ENCODE measurements around the gene ATP13A2.

Gene ATP13A2

DNA sequence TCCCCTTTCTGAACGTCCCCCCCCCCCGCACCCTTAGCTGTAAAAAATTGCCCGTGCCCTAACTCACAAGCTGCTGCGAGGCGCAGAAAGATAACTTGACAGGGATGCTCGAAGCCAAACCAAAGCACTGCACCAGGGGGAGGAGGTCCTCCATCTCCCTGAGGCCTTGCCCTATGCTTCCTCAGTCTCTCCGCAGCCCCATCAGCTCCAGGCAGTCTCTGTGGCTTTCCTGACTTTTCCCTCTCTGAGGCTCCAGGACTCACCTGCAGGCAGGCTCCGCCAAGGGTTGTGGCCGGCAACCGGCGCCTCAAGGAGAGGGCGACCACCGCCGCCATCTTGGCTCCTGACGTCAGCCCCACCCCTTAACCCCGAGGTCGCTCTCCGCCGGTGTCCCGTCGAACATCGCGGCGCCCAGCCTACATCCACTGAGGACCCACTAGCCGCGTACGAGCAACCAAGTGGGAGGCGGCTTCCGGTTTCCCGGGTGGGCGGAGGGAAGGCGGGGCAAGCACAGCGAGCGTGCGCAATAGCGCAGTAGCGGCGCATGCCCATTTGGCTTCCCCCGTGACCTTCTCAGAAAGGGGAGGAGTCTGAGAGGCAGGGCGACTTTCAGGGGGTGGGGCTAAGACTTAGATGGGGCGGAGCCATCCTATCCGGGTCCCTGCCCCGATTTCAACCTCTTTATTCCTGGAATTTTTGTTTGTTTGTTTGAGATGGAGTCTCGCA lies 42.1 kb upstream of the ATP13A2 start, which contains the start of gene SDHB:
SDHB (minus strand) TSS at position 348 of the 726 bp plus-strand sequence; CDS start at position 335, 13 bp downstream.
- TF ChIP-seq, protein P1, sequence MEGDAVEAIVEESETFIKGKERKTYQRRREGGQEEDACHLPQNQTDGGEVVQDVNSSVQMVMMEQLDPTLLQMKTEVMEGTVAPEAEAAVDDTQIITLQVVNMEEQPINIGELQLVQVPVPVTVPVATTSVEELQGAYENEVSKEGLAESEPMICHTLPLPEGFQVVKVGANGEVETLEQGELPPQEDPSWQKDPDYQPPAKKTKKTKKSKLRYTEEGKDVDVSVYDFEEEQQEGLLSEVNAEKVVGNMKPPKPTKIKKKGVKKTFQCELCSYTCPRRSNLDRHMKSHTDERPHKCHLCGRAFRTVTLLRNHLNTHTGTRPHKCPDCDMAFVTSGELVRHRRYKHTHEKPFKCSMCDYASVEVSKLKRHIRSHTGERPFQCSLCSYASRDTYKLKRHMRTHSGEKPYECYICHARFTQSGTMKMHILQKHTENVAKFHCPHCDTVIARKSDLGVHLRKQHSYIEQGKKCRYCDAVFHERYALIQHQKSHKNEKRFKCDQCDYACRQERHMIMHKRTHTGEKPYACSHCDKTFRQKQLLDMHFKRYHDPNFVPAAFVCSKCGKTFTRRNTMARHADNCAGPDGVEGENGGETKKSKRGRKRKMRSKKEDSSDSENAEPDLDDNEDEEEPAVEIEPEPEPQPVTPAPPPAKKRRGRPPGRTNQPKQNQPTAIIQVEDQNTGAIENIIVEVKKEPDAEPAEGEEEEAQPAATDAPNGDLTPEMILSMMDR (IDR thresholded peaks at IDR 0.05; ENCODE audit: extremely low read depth, missing control alignments): no peak
- DNase-seq (ENCODE audit: low spot score): peak; percentile 94

DNA sequence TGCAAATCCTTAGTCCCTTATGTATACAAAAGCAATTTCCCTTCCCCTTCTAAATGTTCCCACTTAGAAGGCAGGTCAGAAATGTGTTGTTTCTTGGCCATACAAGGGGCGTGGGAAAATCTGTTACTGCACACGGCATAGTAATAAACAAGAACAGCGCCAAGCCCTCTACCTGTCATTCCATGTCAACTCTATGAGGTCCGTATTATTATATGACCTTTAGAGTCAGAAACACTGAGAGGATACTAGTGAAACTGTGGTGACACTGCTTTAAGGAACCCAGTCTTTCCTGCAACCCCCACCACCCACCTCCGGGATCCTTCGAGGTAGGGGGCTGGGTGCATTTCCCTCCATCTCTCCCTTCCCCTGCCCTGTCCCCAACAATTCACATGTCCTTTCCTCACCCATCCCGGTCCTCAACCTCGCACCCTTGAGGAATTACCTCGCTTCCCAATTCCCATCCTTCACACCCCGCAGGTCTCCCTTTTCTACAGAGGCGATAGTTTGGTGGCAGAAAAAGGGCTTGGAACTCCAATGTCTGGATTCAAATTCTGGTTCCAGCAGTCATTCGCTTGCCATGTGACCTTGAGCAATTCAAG lies 41.5 kb upstream of the ATP13A2 start:
- TF ChIP-seq, protein P1 (IDR thresholded peaks at IDR 0.05; ENCODE audit: extremely low read depth, missing control alignments): no peak
- no peak for DNase-seq (ENCODE audit: low spot score)

DNA sequence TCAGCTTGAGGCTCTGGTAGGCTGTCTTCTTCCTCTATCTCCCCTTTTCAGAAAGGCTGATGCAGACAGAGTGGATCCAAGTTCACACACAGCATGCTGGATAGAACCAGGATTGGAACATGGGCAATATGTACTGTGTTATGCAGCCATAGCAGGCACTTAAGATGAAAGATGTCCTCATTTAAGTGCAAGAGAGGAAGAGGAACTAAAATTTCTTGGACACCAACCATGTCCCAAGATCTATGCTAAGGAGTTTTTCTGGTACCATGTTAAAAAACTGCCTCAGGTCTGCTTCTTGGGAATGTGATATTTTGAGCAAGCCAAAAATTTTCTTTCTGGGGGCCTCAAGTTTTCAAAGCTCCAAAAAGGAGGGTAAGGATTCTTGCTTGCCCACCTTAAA lies 40.9 kb upstream of the ATP13A2 start:
- TF ChIP-seq, protein P1 (IDR thresholded peaks at IDR 0.05; ENCODE audit: extremely low read depth, missing control alignments): no peak
- DNase-seq (ENCODE audit: low spot score): no peak

DNA sequence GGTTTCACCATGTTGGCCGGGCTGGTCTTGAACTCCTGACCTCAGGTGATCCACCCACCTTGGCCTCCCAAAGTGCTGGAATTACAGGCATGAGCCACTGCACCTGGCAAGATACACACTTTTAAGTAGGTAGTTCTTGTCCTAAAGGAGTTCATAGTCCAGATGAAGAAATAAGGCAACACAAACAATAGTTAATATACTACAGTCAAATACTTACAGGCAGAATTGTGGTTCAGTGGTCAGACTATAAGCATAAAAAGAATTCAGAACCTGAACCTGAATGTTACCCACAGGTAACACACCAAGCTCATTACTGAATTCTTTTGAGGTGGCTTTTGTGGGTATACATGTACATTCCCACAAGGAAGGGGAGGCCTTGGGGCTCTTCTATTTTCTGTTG lies 40.3 kb upstream of the ATP13A2 start:
- TF ChIP-seq, protein P1 (IDR thresholded peaks at IDR 0.05; ENCODE audit: extremely low read depth, missing control alignments): no peak
- DNase-seq (ENCODE audit: low spot score): no peak

DNA sequence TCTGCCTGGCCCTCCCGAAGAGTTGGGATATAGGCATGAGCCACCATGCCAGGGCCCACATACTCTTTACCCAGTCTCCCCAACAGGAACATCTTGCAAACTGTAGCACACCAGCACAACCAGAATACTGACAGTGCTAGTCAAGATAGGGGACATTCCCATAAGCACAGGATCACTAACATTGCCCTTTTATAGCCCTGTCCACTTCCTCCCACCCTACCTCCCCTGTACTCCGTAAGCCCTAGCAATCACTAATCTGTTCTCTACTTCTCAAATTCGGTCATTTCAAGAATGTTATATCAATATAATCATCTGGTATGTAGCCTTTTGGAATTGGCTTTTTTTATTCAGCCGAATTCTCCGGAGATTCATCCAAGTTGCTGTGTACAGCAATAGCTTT lies 36.2 kb upstream of the ATP13A2 start:
- no peak for DNase-seq (ENCODE audit: low spot score)
- TF ChIP-seq, protein P1 (IDR thresholded peaks at IDR 0.05; ENCODE audit: extremely low read depth, missing control alignments): no peak

DNA sequence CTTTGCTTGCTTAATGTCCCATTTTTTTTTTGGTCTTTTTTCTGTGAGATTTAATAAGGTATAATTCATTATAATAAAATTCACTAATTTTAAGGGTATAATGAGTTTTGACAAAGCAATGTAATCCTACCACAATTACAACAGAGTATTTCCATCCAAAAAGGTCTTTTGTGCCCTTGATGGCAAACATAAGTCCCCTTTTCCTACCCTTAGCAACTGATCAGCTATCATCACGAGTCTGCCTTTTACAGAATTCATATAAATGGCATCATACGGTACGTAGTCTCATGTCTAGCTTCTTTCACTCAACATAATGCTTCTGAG lies 34.6 kb upstream of the ATP13A2 start:
- DNase-seq (ENCODE audit: low spot score): no peak
- TF ChIP-seq, protein P1 (IDR thresholded peaks at IDR 0.05; ENCODE audit: extremely low read depth, missing control alignments): no peak

DNA sequence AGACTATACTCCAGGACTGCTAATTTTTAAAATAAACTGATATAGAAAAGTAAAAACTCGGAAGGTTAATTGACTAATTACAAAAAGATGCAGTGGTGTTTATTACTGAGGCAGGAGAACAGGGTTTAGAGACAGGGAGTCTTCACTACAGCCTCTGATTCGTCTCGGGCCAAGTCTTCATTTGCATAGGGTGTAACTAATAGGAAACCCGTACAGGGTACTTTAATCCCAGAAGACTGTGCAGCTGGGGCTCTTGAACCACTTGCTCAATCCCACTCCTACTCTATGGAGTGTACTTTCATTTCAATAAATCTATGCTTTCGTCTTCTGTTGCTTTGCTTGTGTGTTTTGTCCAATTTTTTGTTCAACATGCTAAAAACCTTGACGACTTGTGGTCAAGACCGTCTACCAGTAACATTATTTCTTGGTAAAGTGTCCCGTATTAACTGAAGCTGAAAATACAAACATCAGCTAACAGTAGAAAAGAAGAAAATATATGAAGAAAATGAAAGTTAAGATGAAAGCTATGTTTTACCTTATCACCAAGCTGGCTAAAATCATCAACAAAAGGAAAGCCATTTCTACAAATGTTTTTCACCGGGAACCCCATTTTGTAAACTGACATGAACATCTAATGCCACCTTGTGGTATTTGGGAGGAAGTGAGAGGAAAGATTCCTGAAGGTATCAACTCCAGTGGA lies 34.1 kb upstream of the ATP13A2 start:
- TF ChIP-seq, protein P1 (IDR thresholded peaks at IDR 0.05; ENCODE audit: extremely low read depth, missing control alignments): no peak
- peak; percentile 27 for DNase-seq (ENCODE audit: low spot score)

All from GM20000 (cell line).